Left kidney (tissue), 2 donors: ENCODE data around the gene TFAM. TPM values are rescaled to one million over a fixed set of nuclear protein-coding genes. Genes with fewer than 3 reads are reported as not detected.
"Not testable (repeated sequence)": the region's sequence is repeated elsewhere in the genome, so short reads cannot be mapped to it uniquely, and the experiment has no call there.

Experiments used
- DNase-seq: peaks from one replicate; pipeline ENCODE4 v3.0.0-alpha.2; 2013
- polyA plus RNA-seq: library from polyadenylated mRNA; unstranded; fragments of 120-200 nt; gene quantifications from one replicate; pipeline ENCODE4 v1.2.1, GENCODE V29; 2013; ENCODE audit not compliant: insufficient read length

The TFAM gene
- polyA plus RNA-seq, 1 donor: 77.9 TPM

GRCh38 chr10:58371473-58371872 lies 13.7 kb upstream of the TFAM start:
- no peak for DNase-seq

DNA sequence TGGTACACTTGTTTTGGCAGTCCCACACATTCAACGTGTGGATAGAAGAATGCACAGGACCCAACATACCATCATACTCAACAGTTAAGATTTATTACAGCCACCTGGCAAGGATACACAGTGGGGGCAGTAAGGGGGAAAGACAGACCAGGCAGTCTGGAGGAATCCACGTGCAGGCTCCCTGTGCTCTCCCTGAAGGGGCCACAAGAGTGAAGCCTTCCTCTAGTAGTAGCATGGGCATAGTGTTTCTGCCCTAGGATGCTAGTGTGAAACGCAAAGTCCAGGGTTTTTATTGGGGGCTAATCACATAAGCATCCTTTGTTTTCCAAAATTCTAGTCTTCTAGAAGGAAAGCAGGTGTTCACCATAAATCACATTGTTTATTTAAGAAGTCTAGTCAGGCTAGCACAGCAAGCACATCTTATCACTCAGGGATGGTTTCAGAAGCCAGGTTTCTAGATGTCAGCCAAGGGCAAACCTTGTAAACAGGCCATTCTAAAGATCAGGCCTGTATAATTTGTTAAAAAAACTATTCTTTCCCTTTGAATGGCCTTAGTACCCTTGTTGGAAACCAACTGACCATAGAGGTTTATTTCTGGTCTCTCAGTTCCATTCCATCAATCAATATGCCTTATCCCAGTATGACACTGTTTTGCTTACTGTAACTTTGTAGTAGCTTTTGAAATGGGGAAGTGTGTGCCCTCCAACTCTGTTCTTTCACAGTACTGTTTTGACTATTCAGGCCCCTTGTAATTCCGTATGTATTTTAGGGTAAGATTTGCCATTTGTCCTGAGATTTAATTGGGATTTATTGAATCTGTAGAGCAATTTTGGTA lies 12.4 kb upstream of the TFAM start:
- DNase-seq: no peak

- DNase-seq: no peak
Measured at GRCh38 chr10:58373442-58373827, 11.8 kb upstream of the TFAM start.

DNA sequence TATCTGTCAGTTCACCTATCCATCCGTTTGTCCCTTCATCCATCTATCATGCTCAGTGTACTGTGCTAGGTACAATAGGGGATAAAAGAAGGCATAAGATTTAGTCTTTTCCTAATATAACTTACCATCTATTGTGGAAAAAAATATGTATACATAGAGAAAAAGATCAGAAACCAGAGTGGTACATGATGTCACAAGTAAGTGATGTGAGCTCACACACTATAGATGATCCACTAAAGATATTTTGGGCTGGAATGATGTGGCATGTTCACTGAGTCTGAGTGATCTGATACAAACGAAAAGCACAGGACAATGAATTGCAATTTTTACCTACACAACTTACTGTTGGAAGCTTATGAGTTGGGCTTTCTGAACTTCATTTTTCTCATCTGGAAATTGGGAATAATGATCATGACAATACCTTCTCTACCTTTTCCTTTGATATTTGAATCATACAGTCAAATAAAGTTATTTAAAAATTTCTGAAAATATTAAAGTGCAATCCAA lies 2.7 kb upstream of the TFAM start:
- DNase-seq: no peak

GRCh38 chr10:58384095-58384494 lies 1.1 kb upstream of the TFAM start:
- DNase-seq: no peak

GRCh38 chr10:58384544-58384998 lies 639 bp upstream of the TFAM start:
- DNase-seq: no peak

GRCh38 chr10:58385784-58386112 lies 538 bp downstream of the TFAM start:
- no peak for DNase-seq

DNA sequence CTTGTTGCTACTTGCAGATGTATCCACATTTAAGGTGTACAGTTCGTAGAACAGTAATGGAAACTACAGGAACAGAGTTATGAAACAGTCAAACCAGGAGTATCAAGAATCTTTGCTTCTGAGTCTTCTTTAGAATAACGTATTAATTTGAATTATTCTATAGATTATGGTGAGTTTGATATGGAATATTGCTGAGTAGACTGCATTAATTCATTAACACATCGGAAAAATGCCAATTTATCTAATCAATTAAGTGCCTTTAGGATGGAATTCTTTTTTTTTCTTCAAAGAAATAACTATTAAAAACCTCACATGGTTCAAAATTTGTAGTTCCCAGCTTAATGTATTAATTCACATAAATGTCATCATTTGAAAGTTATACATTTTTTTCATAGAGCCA lies 3.8 kb downstream of the TFAM start:
- DNase-seq: no peak

GRCh38 chr10:58393317-58393716 lies 8.1 kb downstream of the TFAM start:
- DNase-seq: no peak

- no peak for DNase-seq
Measured at GRCh38 chr10:58394471-58394870, 9.3 kb downstream of the TFAM start.

DNA sequence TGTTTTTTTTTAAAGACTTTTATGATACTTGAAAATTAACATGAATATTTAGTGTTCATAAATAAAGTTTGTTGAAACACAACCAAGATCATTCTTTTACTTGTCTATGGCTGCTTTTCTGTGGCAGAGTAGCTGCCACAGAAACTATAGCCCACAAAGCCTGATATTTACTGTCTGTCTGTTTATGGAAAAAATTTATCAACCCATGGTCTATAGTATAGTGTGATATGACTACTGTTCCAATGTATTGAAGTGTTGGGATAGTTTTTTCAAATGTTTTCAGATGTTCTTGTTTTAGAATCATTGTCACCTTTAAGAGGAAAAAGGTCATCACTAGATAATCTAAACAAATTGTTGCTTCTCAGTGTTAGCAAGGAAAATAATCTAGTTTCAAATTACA lies 10.8 kb downstream of the TFAM start:
- DNase-seq: no peak

DNA sequence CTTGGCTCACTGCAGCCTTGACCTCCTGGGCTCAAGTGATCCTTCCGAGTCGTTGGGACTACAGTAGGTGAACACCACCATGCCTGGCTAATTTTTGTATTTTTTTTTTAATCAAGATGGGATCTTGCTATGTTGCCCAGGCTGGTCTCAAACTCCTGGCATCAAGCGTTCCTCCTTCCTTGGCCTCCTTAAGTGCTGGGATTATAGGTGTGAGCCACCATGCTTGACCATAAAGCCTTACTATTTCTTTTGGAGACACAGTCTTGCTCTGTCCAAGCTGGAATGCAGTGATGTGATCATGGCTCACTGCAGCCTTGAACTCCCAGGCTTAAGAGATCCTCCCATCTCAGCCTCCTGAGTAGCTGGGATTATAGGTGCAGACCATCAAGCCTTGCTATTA lies 12.6 kb downstream of the TFAM start:
- no peak for DNase-seq

- no peak for DNase-seq
Measured at GRCh38 chr10:58399410-58399809, 14.2 kb downstream of the TFAM start.

DNA sequence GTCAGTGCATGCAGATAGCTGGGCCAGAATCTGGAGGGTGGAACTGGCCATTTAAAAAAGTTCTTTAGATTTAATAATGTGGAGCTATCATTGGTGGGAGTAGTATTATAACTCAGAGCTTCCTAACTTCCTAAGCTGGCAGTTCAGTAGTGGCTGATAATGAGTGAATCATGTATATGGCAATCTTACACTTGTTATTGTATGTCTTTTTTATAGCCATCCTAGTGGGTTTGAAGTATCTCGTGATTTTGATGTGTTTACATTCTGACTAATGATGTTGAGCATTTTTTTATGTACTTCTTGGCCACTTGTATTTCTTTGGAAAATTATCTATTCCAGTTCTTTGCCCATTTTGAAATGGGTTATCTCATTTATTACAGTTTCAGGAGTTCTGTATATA lies 15.4 kb downstream of the TFAM start:
- DNase-seq: no peak

DNA sequence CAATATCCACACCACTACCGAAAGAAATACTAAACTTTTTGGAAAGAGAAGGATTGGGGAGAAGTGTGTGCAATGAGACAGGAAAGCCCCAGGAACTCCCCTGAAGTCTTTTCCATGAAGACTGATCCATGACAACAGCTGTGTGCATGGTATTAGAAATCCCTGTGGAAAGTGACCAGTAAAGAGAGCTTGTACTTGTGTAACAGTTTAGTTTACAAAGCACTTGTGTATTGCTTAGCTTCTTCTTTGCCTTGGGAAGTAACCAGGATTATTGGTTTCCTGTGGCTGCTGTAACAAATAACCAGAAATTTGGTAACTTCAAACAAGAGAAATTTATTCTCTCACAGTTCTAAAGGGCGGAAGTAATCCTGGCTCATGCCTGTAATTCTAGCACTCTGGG lies 18.8 kb downstream of the TFAM start:
- DNase-seq: no peak

DNA sequence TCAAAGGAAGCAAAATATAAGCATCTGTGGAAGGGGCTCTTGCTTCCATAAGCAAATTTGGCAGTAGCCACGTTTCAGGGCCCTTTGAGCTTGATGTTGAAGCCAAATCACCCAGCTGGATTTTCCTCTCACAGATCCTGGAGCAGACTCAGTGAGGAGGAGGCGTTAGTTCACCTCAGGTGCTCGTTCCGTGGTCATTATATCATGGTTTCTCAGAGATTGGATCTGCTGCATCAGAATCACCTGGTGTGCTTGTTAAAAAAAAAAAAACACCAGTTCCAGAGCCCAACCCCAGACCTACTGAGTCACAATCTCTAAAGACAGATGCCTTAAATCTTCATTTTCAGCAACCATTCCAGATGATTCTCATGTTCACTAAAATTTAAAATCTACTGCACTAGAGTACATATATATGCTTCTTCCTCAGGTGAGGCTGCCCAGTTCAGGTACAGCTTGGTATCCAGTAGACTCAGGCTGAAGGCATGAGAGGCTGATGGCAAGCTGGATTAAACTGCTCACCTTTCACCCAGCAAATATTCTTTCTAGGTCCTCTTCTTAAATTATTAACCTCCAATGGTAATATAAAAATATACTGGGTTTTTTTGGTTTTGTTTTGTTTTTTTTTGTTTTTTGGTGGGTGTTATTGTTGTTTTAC lies 24.9 kb downstream of the TFAM start:
- no peak for DNase-seq

DNA sequence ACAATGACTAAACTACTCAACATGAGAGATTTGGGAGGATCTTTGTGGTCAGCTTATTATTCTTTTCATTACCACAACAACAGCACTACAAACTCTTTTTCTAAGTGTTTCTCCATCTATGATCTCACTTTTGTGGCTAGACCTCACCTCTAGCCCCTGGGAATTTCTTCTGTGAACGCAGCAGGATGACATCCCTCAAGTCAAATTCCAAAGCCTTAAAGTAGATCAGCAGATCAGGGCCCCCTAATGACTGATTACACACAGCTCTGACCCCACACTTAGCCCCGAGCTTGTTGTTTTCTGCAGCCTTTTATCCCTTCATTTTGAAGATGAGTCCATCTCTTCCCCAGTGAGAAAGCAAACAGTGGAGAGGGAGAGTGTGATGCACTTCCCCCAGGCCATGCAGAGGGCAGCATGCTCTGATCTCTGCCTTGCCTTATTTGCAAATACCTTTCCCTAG lies 27.3 kb downstream of the TFAM start:
- DNase-seq: no peak

DNA sequence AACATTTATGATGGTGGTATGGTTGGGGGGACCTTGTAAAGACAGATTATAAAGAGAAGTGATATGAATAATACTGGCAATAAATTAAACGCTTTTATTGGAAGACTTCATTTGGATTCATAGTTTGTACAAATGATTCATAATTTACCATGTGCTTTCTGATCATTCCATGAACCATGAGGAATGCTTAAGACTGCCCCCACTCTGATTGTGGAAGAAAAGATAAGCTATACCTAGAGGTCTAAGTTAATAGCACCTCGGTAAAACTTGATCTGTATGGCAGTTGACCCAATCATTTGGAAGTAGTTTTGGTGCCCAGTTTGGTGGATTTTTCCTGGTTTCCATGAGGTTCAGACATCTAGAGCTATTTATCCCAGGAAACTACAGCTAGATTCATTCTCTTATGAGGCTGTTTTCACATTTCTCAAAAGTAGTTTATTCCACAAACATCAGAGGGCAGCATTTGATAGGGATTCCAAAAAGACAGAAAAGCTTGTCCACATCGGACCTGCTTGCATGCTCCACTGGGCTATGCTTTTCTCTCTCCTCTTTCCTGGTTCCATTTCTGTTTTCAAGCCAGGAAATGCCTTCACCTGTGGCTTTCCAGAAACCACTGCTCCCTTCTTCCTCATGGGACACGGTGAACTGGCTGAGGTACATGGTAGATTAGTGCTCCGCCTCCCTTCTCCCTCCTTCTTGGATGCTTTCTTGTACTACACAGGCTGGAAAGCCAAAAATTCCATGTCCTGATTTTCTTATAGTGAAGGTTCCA lies 29.2 kb downstream of the TFAM start:
- peak; percentile 59 for DNase-seq

DNA sequence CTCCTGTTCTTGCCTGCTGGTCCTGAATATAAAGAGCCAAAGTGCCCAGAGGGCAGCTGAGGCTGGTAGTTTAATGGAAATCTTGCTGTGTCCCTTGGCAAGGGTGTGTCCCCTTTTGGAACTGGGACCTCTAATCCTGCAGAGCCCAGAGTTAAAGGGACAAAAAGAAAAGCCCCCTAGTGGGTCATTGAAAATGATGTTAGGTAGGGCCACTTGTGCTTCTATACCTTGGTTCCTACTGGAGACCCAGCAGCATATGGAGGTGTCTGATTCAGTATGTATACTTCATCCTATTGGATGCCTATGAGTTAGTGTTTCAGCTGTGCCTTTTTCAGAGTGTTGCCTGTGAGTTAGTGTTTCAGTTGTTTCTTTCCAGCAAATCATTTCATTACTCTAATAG lies 30.5 kb downstream of the TFAM start:
- DNase-seq: no peak

DNA sequence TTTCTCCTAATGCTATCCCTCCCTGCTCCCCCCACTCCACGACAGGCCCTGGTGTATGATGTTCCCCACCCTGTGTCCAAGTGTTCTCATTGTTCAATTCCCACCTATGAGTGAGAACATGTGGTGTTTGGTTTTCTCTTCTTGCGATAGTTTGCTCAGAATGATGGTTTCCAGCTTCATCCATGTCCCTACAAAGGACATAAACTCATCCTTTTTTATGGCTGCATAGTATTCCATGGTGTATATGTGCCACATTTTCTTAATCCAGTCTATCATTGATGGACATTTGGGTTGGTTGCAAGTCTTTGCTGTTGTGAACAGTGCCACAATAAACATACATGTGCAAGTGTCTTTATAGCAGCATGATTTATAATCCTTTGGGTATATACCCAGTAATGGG lies 32.7 kb downstream of the TFAM start:
- DNase-seq: not testable (repeated sequence)

DNA sequence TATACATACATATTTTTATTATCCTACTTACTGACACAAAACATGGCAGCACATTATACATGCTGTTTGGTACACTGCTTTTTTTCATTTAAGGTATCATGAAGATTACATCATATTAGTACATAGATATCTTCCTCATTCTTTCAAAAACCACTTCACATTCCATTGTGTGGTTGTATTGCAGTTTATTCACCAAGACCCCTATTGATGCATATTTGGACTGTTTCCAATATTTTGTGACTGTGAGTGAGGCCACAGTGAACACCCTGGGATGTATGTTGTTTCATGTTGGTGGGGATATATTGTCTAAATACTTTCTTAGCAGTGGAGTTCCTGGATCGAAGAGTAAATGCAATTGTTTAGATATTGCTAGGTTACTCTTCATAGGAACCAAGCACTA lies 39.0 kb downstream of the TFAM start:
- no peak for DNase-seq

DNA sequence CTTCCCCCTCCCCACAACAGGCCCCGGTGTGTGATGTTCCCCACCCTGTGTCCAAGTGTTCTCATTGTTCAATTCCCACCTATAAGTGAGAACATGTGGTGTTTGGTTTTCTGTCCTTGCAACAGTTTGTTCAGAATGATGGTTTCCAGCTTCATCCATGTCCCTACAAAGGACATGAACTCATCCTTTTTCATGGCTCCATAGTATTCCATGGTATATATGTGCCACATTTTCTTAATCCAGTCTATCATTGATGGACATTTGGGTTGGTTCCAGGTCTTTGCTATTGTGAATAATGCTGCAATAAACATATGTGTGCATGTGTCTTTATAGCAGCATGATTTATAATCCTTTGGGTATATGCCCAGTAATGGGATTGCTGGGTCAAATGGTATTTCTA lies 43.2 kb downstream of the TFAM start:
- not testable (repeated sequence) for DNase-seq

DNA sequence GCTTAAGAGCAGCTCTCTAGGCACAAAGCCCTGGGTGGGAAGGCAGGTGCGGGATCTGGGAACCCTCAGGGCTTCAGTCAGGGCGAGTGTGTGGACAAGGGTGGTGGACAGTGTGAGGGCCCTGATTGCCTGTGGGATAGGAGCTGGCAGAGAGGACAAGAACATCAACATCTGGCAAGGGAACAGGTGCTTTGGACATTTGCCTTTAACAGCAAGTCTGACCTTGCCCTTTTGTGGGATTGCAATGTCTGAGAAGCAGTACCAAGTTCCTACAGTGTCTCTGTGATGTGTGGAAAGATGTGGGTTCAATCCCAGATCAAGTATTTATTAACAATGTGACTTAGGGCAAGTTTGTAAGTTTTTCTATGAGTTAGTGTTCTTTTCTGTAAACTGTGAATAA lies 46.7 kb downstream of the TFAM start:
- DNase-seq: no peak
